ENCODE measurements around the gene ELMOD3. TPM values are rescaled to one million over a fixed set of nuclear protein-coding genes. Genes with fewer than 3 reads are reported as not detected.

ELMOD3 gene
- total and polyA plus RNA-seq, 10 donors = 14.4 to 38.0 (median 24.2) TPM

DNA sequence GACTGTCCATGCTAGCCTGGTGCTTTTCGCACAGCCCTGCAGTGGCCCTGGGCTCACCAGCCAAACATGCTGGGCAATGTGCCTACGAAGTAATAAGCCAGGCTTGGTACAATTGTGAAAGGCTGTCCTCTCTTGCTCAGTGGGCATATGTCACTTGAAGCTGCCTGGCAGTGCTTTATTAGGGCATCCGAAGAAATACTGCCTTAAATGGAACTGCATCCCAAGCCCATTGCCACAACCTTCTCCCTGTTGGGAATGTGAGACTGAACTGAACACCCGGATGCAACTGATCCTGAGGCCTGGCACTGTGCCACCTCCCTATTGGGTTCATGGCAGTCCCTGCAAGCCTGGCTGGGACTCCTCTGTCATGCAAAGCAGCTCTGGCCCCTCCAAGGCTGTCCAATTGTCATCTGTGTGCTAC, 39.7 kb downstream of the ELMOD3 start:
- DNase-seq = peak; percentile 41
- Histone ChIP-seq H3K27ac (no peak overlapping the region), H3K4me3 (no peak overlapping the region), H3K9me3 (no peaks in the 10 kb centered on the region), H3K4me1 (peaks cover 3 to 26% (median 17%) of the 10 kb centered on the region in 6 donors), H3K27me3 (replicated peaks in 1 of 7) (no peaks in the 10 kb centered on the region), H3K36me3 (peaks cover 0 to 100% (median 31%) of the 10 kb centered on the region in 6 donors)
- intact Hi-C loops (cut with DNase I; ENCODE audit: low total_unique reads) = no loop called here
- WGBS, 5 donors = 86 to 94% (median 90%) methylated on average over 4 of the region's 4 CpGs
- TF ChIP-seq POLR2AphosphoS5 (IDR thresholded peaks at IDR 0.05) (no peak), POLR2A (IDR thresholded peaks at IDR 0.05) (no peak)
- TF ChIP-seq, protein P1, sequence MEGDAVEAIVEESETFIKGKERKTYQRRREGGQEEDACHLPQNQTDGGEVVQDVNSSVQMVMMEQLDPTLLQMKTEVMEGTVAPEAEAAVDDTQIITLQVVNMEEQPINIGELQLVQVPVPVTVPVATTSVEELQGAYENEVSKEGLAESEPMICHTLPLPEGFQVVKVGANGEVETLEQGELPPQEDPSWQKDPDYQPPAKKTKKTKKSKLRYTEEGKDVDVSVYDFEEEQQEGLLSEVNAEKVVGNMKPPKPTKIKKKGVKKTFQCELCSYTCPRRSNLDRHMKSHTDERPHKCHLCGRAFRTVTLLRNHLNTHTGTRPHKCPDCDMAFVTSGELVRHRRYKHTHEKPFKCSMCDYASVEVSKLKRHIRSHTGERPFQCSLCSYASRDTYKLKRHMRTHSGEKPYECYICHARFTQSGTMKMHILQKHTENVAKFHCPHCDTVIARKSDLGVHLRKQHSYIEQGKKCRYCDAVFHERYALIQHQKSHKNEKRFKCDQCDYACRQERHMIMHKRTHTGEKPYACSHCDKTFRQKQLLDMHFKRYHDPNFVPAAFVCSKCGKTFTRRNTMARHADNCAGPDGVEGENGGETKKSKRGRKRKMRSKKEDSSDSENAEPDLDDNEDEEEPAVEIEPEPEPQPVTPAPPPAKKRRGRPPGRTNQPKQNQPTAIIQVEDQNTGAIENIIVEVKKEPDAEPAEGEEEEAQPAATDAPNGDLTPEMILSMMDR (IDR thresholded peaks at IDR 0.05 in 8 of 11, conservative IDR thresholded peaks at IDR 0.05 in 3 of 11) = no peak

DNA sequence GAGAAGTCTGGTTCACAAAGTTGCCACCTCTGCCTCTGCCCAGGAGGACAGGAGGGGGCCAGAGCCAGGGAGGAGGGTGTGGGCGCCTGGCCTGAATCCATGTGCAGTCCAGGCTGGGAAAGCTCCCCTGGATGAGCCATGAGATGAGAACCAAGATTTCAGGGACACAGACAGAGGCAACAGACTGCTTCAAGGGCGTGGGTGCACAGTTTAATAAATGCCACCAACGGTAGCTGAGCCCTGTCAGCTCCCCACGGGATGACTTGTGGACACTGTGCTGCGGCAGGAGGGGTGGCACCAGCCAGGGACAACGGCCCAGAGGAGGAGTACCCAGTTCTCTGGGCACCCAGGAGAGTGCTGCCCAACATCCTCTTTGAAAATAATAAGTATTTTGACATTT, 40.4 kb downstream of the ELMOD3 start:
- Histone ChIP-seq H3K36me3 (peaks cover 0 to 100% (median 25%) of the 10 kb centered on the region in 6 donors), H3K27ac (no peak overlapping the region), H3K9me3 (no peaks in the 10 kb centered on the region), H3K27me3 (replicated peaks in 1 of 7) (no peaks in the 10 kb centered on the region), H3K4me1 (peaks cover 3 to 26% (median 17%) of the 10 kb centered on the region in 6 donors), H3K4me3 (no peak overlapping the region)
- peak; percentile 47 for DNase-seq
- intact Hi-C loops (cut with DNase I; ENCODE audit: low total_unique reads) = no loop called here
- 63 to 90% (median 83%) methylated on average over 4 to 6 of the region's 6 CpGs for WGBS, 5 donors
- TF ChIP-seq POLR2A (IDR thresholded peaks at IDR 0.05) (no peak), POLR2AphosphoS5 (IDR thresholded peaks at IDR 0.05) (no peak)
- TF ChIP-seq, protein P1 (IDR thresholded peaks at IDR 0.05 in 8 of 11, conservative IDR thresholded peaks at IDR 0.05 in 3 of 11) = no peak

DNA sequence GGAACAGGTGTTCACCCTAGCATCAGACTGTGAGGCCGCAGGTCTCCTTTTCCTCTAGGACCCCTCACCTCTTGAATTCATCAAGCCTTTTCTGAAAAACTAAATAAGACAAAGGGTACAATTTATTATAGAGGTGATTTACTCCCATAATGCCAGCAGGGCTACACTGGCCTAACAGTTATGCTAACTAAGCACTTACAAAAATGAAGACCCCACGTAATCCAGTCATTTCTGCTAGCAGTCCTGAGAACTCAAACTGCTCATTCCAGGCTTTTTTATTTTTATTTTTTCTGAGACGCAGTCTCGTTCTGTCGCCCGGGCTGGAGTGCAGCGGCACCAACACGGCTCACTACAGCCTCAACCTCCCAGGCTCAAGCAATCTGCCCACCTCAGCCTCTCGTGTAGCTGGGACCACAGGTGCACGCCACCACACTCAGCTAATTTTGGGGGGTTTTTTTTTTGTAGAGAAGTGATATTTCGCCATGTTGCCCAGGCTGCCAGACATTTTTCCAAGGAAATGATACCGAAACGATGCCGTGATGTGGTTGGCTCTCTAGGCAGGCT, 41.4 kb downstream of the ELMOD3 start:
- no peak for TF ChIP-seq POLR2AphosphoS5 (IDR thresholded peaks at IDR 0.05)
- TF ChIP-seq, protein P1 (IDR thresholded peaks at IDR 0.05 in 8 of 11, conservative IDR thresholded peaks at IDR 0.05 in 3 of 11) = no peak
- no peak for TF ChIP-seq POLR2A (IDR thresholded peaks at IDR 0.05)
- H3K4me1 ChIP-seq = peaks cover 3 to 25% (median 17%) of the 10 kb centered on the region in 6 donors
- H3K4me3 ChIP-seq = no peak overlapping the region
- DNase-seq = peak; percentile 35
- WGBS, 5 donors = 91 to 97% (median 94%) methylated on average over 14 of the region's 14 CpGs
- no peaks in the 10 kb centered on the region for H3K9me3 ChIP-seq
- intact Hi-C loops (cut with DNase I; ENCODE audit: low total_unique reads) = no loop called here
- H3K36me3 ChIP-seq = peaks cover 0 to 100% (median 17%) of the 10 kb centered on the region in 6 donors
- peak overlapping the region in 1 of 8 donors; percentile 48 for H3K27ac ChIP-seq
- no peaks in the 10 kb centered on the region for H3K27me3 ChIP-seq (replicated peaks in 1 of 7)

DNA sequence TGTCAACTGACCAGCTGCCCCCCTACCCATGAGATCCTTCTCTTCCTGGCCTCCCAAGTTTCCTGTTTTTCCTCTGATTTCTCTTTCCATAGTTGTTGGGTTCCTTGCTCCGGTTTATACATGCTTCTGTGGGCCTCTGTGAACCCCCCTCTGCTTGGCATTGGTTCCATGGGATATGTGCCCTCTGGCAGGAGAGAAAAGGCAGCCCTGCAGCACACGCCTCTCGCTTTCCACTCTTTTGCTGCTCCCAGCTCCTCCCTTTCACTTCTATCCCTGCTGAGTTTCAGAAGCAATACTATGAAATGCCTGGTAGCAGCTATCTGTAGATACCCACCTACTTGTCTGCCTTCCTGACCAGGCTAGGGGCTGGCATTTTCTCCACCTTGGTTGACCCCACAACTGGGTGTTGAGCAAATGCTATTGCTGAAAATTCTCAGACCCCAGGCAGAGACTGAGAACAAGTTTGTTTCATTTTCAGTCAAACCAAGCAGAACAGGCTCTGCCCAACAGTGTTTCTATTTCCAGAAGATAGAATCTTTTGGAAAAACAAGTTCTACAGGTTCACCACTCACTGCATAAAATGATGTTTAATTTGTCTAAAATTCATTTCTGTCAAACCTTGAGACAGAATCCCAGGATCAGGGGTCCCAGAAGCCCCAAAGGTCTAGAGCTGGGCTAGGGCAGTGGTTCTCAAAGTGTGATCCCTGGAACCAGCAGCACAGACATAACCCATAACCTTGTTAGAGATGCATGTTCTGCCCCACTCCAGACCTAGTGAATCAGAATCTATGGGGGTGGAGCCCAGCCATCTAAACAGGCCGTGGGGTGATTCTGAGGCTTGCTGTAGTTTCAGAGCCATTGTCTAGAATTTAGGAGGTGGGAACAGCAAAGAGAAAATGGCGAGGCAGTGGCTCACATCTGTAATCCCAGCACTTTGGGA, 42.2 kb downstream of the ELMOD3 start:
- DNase-seq = peak; percentile 24
- WGBS, 5 donors = 65 to 88% (median 85%) methylated on average over 5 of the region's 5 CpGs
- H3K27ac ChIP-seq = peak overlapping the region in 3 of 8 donors; percentile 27 to 50 (median 48)
- no peaks in the 10 kb centered on the region for H3K27me3 ChIP-seq (replicated peaks in 1 of 7)
- TF ChIP-seq POLR2A (IDR thresholded peaks at IDR 0.05) (no peak), POLR2AphosphoS5 (IDR thresholded peaks at IDR 0.05) (no peak)
- TF ChIP-seq, protein P1 (IDR thresholded peaks at IDR 0.05 in 8 of 11, conservative IDR thresholded peaks at IDR 0.05 in 3 of 11) = no peak
- no peak overlapping the region for H3K4me3 ChIP-seq
- H3K9me3 ChIP-seq = no peaks in the 10 kb centered on the region
- intact Hi-C loops (cut with DNase I; ENCODE audit: low total_unique reads) = no loop called here
- peaks cover 0 to 100% (median 19%) of the 10 kb centered on the region in 6 donors for H3K36me3 ChIP-seq
- peaks cover 3 to 23% (median 13%) of the 10 kb centered on the region in 6 donors for H3K4me1 ChIP-seq
